Measurements from ENCODE around the gene PLA2G4F.

The PLA2G4F gene

DNA sequence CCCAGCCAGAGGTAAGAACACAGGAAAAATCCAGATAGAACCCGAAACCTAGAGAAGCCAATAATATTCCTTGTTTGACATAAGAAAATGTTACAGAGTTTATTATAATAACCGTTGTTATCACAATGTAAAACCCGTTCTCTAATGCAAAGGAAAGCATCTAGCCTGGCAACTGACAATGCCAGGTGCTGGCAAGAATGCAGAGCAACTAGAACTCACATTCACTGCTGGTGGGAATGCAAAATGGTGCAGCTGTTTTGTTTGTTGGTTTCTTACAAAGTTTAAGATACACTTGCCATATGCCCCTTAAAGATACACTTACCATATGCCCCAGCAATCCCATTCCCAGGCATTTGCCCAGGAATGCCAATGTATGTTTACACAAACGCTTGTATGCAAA, 28.3 kb upstream of the PLA2G4F start:
- DNase-seq = no peak
- no peak overlapping the region for H3K27ac ChIP-seq
- in situ Hi-C loops (cut with HindIII; ENCODE audit: low pct_ligation_motif_present, low sequenced_read_pairs) = no loop called here
- no peak for TF ChIP-seq CTCF (IDR thresholded peaks at IDR 0.05; ENCODE audit: low read depth, low read length, missing control alignments)
- no peaks in the 10 kb centered on the region for H3K27me3 ChIP-seq (replicated peaks)
- no peak overlapping the region for H3K4me3 ChIP-seq (ENCODE audit: low read depth, low read length)
- peaks cover 49% of the 10 kb centered on the region for H3K36me3 ChIP-seq (replicated peaks)

GRCh38 chr15:42184296-42184695, 27.9 kb upstream of the PLA2G4F start:
- in situ Hi-C loops (cut with HindIII; ENCODE audit: low pct_ligation_motif_present, low sequenced_read_pairs) = no loop called here
- Histone ChIP-seq H3K27ac (no peak overlapping the region), H3K36me3 (replicated peaks) (peaks cover 48% of the 10 kb centered on the region), H3K4me3 (ENCODE audit: low read depth, low read length) (no peak overlapping the region), H3K27me3 (replicated peaks) (no peaks in the 10 kb centered on the region)
- no peak for TF ChIP-seq CTCF (IDR thresholded peaks at IDR 0.05; ENCODE audit: low read depth, low read length, missing control alignments)
- no peak for DNase-seq

- in situ Hi-C loops (cut with HindIII; ENCODE audit: low pct_ligation_motif_present, low sequenced_read_pairs) = no loop called here
- Histone ChIP-seq H3K27ac (no peak overlapping the region), H3K4me3 (ENCODE audit: low read depth, low read length) (no peak overlapping the region), H3K27me3 (replicated peaks) (no peaks in the 10 kb centered on the region), H3K36me3 (replicated peaks) (peaks cover 43% of the 10 kb centered on the region)
- no peak for DNase-seq
- TF ChIP-seq CTCF (IDR thresholded peaks at IDR 0.05; ENCODE audit: low read depth, low read length, missing control alignments) = no peak
These were observed 26.5 kb upstream of the PLA2G4F start for GRCh38 chr15:42182961-42183360.

- Histone ChIP-seq H3K27me3 (replicated peaks) (no peaks in the 10 kb centered on the region), H3K36me3 (replicated peaks) (peaks cover 40% of the 10 kb centered on the region), H3K4me3 (ENCODE audit: low read depth, low read length) (no peak overlapping the region), H3K27ac (no peak overlapping the region)
- no peak for DNase-seq
- in situ Hi-C loops (cut with HindIII; ENCODE audit: low pct_ligation_motif_present, low sequenced_read_pairs) = no loop called here
- no peak for TF ChIP-seq CTCF (IDR thresholded peaks at IDR 0.05; ENCODE audit: low read depth, low read length, missing control alignments)
These were observed 26.0 kb upstream of the PLA2G4F start for GRCh38 chr15:42182328-42182886.

DNA sequence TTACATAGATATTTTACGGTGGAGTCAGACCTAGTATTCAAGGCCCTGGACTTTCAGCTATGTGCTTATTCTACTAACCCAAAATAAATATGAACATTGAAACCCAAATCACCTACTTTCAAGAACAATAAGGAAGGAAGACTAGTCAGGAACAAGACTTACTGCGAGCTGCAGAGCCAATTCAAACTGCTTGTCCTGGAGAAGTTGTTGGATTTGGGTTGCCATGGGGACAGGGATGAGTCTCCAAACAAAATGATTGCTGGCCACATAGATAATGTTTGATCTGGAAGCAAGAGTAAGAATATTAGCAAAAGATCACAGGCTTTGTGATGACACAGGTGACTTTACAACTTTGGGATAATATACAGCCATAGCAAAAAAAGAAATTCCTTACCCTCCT, 21.6 kb upstream of the PLA2G4F start:
- Histone ChIP-seq H3K27ac (no peak overlapping the region), H3K27me3 (replicated peaks) (no peaks in the 10 kb centered on the region), H3K36me3 (replicated peaks) (peaks cover 35% of the 10 kb centered on the region), H3K4me3 (ENCODE audit: low read depth, low read length) (no peak overlapping the region)
- no peak for DNase-seq
- no peak for TF ChIP-seq CTCF (IDR thresholded peaks at IDR 0.05; ENCODE audit: low read depth, low read length, missing control alignments)
- in situ Hi-C loops (cut with HindIII; ENCODE audit: low pct_ligation_motif_present, low sequenced_read_pairs) = no loop called here

DNA sequence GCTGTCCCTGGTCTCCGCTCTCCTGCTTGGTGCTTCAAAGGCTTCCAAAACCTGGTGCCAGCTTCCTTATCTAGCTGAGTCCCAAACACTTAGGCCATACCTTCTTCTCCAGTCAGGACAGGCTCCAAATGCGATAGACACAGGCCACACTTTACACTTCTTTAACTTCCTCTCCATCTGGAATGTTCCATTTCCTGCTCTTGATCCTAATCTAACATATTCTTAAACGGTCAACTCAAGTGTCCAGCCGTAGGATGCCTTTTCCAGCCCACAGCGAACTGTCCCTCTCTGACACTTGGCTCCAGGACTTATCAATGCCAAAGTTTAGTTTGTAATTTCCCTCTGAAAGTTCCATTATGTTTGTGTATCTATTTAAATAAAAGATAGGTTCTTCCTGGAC, 19.2 kb upstream of the PLA2G4F start:
- peaks cover 38% of the 10 kb centered on the region for H3K36me3 ChIP-seq (replicated peaks)

More for the DNA sequence above, 19.2 kb upstream of the PLA2G4F start:
- DNase-seq = no peak
- in situ Hi-C loops (cut with HindIII; ENCODE audit: low pct_ligation_motif_present, low sequenced_read_pairs) = no loop called here
- Histone ChIP-seq H3K27me3 (replicated peaks) (no peaks in the 10 kb centered on the region), H3K27ac (no peak overlapping the region), H3K4me3 (ENCODE audit: low read depth, low read length) (no peak overlapping the region)
- no peak for TF ChIP-seq CTCF (IDR thresholded peaks at IDR 0.05; ENCODE audit: low read depth, low read length, missing control alignments)

All from brain microvascular endothelial cell (primary cell).